Astrocyte (in vitro differentiated cells and primary cell): ENCODE data around the gene DENND2A. TPM values are rescaled to one million over a fixed set of nuclear protein-coding genes. Genes with fewer than 3 reads are reported as not detected.

Source experiments
- DNase-seq: peaks from one replicate; pipeline ENCODE4 v3.0.0-alpha.2; 2010; ENCODE audit warnings: low read depth
- FAIRE-seq: peaks from 2 replicates; lab custom pipeline; 2011; peaks lifted over from hg19 to GRCh38; lab: Jason Lieb, UNC
- H2AFZ ChIP-seq: 2 replicates; pipeline ENCODE4 v1.6.0; 2012; ENCODE audit warnings: low read depth, low read length, inconsistent platforms
- H3K27ac ChIP-seq: 2 replicates; pipeline ENCODE4 v1.5.1; 2011; ENCODE audit warnings: low read depth, low read length, inconsistent platforms
- H3K27me3 ChIP-seq: 2 replicates; pipeline ENCODE4 v1.6.0; 2011; ENCODE audit warnings: low read length, inconsistent platforms; ENCODE audit not compliant: insufficient read depth
- H3K36me3 ChIP-seq: 2 replicates; pipeline ENCODE4 v1.5.1; 2011; ENCODE audit warnings: low read length, inconsistent platforms; ENCODE audit not compliant: insufficient read depth
- H3K4me1 ChIP-seq: 2 replicates; pipeline ENCODE4 v1.5.1; 2011; ENCODE audit warnings: low read length, inconsistent platforms; ENCODE audit not compliant: insufficient read depth
- H3K4me2 ChIP-seq: 2 replicates; pipeline ENCODE4 v1.6.0; 2012; ENCODE audit warnings: low read length, inconsistent platforms
- H3K4me3 ChIP-seq: 2 replicates; pipeline ENCODE4 v1.5.1; 2011; ENCODE audit warnings: low read depth, mild to moderate bottlenecking, low read length, inconsistent platforms; ENCODE audit not compliant: insufficient read depth
- H3K79me2 ChIP-seq: 2 replicates; pipeline ENCODE4 v1.6.0; 2012; ENCODE audit warnings: mild to moderate bottlenecking, low read length, inconsistent platforms; ENCODE audit not compliant: insufficient read depth
- H3K9ac ChIP-seq: 2 replicates; pipeline ENCODE4 v1.6.0; 2012; ENCODE audit warnings: mild to moderate bottlenecking, low read length, inconsistent platforms
- H3K9me3 ChIP-seq: 2 replicates; pipeline ENCODE4 v1.5.1; 2012; ENCODE audit warnings: low read depth, mild to moderate bottlenecking, low read length, inconsistent platforms; ENCODE audit not compliant: insufficient read depth
- H4K20me1 ChIP-seq: 2 replicates; pipeline ENCODE4 v1.6.0; 2012; ENCODE audit warnings: low read length, inconsistent platforms; ENCODE audit not compliant: insufficient read depth
- H3K27ac Mint-ChIP-seq: one replicate; pipeline ENCODE4 v1.8.0; 2021; ENCODE audit warnings: mild to moderate bottlenecking, mixed read lengths; ENCODE audit not compliant: unreplicated experiment
- H3K27me3 Mint-ChIP-seq: one replicate; pipeline ENCODE4 v1.8.0; 2021; ENCODE audit warnings: low read depth, mixed read lengths; ENCODE audit not compliant: unreplicated experiment
- H3K36me3 Mint-ChIP-seq: one replicate; pipeline ENCODE4 v1.8.0; 2021; ENCODE audit warnings: low read depth, mixed read lengths; ENCODE audit not compliant: unreplicated experiment
- H3K4me1 Mint-ChIP-seq: one replicate; pipeline ENCODE4 v1.8.0; 2021; ENCODE audit warnings: low read depth, mixed read lengths; ENCODE audit not compliant: unreplicated experiment
- H3K4me3 Mint-ChIP-seq: one replicate; pipeline ENCODE4 v1.8.0; 2021; ENCODE audit warnings: mild to moderate bottlenecking, moderate library complexity, mixed read lengths; ENCODE audit not compliant: unreplicated experiment
- H3K9me3 Mint-ChIP-seq: one replicate; pipeline ENCODE4 v1.8.0; 2021; ENCODE audit warnings: mild to moderate bottlenecking, mixed read lengths; ENCODE audit not compliant: unreplicated experiment
- CTCF ChIP-seq: IDR thresholded peaks from 2 replicates; pipeline ENCODE4 v1.5.1; 2011; ENCODE audit warnings: low read depth, mild to moderate bottlenecking, inconsistent platforms, low read length, moderate library complexity; ENCODE audit not compliant: insufficient read depth
- EZH2 ChIP-seq: IDR thresholded peaks from 2 replicates; pipeline ENCODE4 v1.6.1; 2012; ENCODE audit warnings: mild to moderate bottlenecking, low read length, inconsistent platforms; ENCODE audit not compliant: insufficient read depth
- total RNA-seq: library from RNA; stranded (reverse); gene quantifications from 2 replicates; pipeline ENCODE4 v1.2.1, GENCODE V29; 2021

Gene DENND2A
- total RNA-seq, 1 donor from 2014 or later, result 42.1 TPM

GRCh38 chr7:140587243-140587642 lies 53.4 kb downstream of the DENND2A start:
- no peak overlapping the region for H3K4me2 ChIP-seq
- no peaks in the 10 kb centered on the region for H3K4me1 ChIP-seq
- Mint-ChIP-seq H3K36me3 (peaks cover 27% of the 10 kb centered on the region), H3K27me3 (no peaks in the 10 kb centered on the region), H3K9me3 (no peaks in the 10 kb centered on the region), H3K4me3 (no peak overlapping the region), H3K4me1 (no peaks in the 10 kb centered on the region), H3K27ac (no peak overlapping the region)
- TF ChIP-seq EZH2 (no peak), CTCF (no peak)
- no peak for DNase-seq
- H3K79me2 ChIP-seq, result no peaks in the 10 kb centered on the region
- FAIRE-seq, result no peak
- H4K20me1 ChIP-seq, result no peaks in the 10 kb centered on the region
- H3K9me3 ChIP-seq, result no peaks in the 10 kb centered on the region
- H3K36me3 ChIP-seq, result peaks cover 9% of the 10 kb centered on the region
- H3K27ac ChIP-seq, result no peak overlapping the region
- H3K9ac ChIP-seq, result no peak overlapping the region
- H2AFZ ChIP-seq, result no peak overlapping the region
- no peaks in the 10 kb centered on the region for H3K27me3 ChIP-seq
- H3K4me3 ChIP-seq, result no peak overlapping the region

- H3K9me3 ChIP-seq, result no peaks in the 10 kb centered on the region
- H3K36me3 Mint-ChIP-seq, result peaks cover 32% of the 10 kb centered on the region
- TF ChIP-seq CTCF (no peak), EZH2 (no peak)
Observed at GRCh38 chr7:140586516-140586915, 54.1 kb downstream of the DENND2A start.

GRCh38 chr7:140585333-140585732 lies 55.3 kb downstream of the DENND2A start:
- no peaks in the 10 kb centered on the region for H3K27me3 ChIP-seq
- H3K36me3 Mint-ChIP-seq, result peaks cover 34% of the 10 kb centered on the region
- H3K79me2 ChIP-seq, result no peaks in the 10 kb centered on the region
- no peak overlapping the region for H2AFZ ChIP-seq
- H3K27ac ChIP-seq, result no peak overlapping the region
- no peaks in the 10 kb centered on the region for H3K27me3 Mint-ChIP-seq
- H3K4me3 ChIP-seq, result no peak overlapping the region
- TF ChIP-seq CTCF (no peak), EZH2 (no peak)
- H3K36me3 ChIP-seq, result peaks cover 9% of the 10 kb centered on the region
- H3K4me3 Mint-ChIP-seq, result no peak overlapping the region
- no peaks in the 10 kb centered on the region for H3K9me3 Mint-ChIP-seq
- H3K4me1 ChIP-seq, result no peaks in the 10 kb centered on the region
- FAIRE-seq, result no peak
- no peak for DNase-seq
- no peaks in the 10 kb centered on the region for H3K4me1 Mint-ChIP-seq
- no peak overlapping the region for H3K27ac Mint-ChIP-seq
- H3K4me2 ChIP-seq, result no peak overlapping the region
- no peak overlapping the region for H3K9ac ChIP-seq
- no peaks in the 10 kb centered on the region for H4K20me1 ChIP-seq
- H3K9me3 ChIP-seq, result no peaks in the 10 kb centered on the region

More at GRCh38 chr7:140586516-140586915, 54.1 kb downstream of the DENND2A start:
- Histone ChIP-seq H4K20me1 (no peaks in the 10 kb centered on the region), H3K27me3 (no peaks in the 10 kb centered on the region), H3K9ac (no peak overlapping the region), H3K27ac (no peak overlapping the region), H3K4me2 (no peak overlapping the region), H2AFZ (no peak overlapping the region), H3K79me2 (no peaks in the 10 kb centered on the region), H3K4me3 (no peak overlapping the region), H3K36me3 (peaks cover 9% of the 10 kb centered on the region), H3K4me1 (no peaks in the 10 kb centered on the region)
- FAIRE-seq, result no peak
- Mint-ChIP-seq H3K27ac (no peak overlapping the region), H3K4me1 (no peaks in the 10 kb centered on the region), H3K4me3 (no peak overlapping the region), H3K27me3 (no peaks in the 10 kb centered on the region), H3K9me3 (no peaks in the 10 kb centered on the region)
- no peak for DNase-seq
